Hepatocyte (in vitro differentiated cells): ENCODE data around the gene SARS2.
"Not testable (repeated sequence)": the region's sequence is repeated elsewhere in the genome, so short reads cannot be mapped to it uniquely, and the experiment has no call there.

ENCODE experiments used
- CTCF ChIP-seq: fragments of 200-600 bp; sonication (generic); IDR thresholded peaks from 2 replicates; pipeline ENCODE4 v1.5.1; 2016; ENCODE audit warnings: antibody characterized with exemption, mild to moderate bottlenecking; ENCODE audit not compliant: poor library complexity
- EZH2 ChIP-seq: fragments of 200-600 bp; sonication (generic); IDR thresholded peaks from 2 replicates; pipeline ENCODE4 v1.6.1; 2016; ENCODE audit warnings: antibody characterized with exemption, mild to moderate bottlenecking, borderline replicate concordance
- EZH2phosphoT487 ChIP-seq: fragments of 200-600 bp; sonication (generic); IDR thresholded peaks from one replicate; pipeline ENCODE4 v1.6.1; 2018; ENCODE audit warnings: antibody characterized with exemption, mild to moderate bottlenecking, low read depth, moderate library complexity; ENCODE audit not compliant: unreplicated experiment, severe bottlenecking

- not testable (repeated sequence) for TF ChIP-seq CTCF, EZH2phosphoT487, EZH2
Observed at GRCh38 chr19:38941466-38941865, 10.9 kb upstream of the SARS2 start.
